ENCODE results near the gene MDK.

GRCh38 chr11:46341454-46341853 is 40.0 kb upstream of the MDK start:
- TF ChIP-seq CTCF (conservative IDR thresholded peaks at IDR 0.05 in 1 of 2, IDR thresholded peaks at IDR 0.05 in 1 of 2; ENCODE audit: extremely low read depth in 1 of 2, insufficient read depth in 1 of 2, low read depth in 1 of 2, low read length in 2 of 2), result no peak
- no peak for TF ChIP-seq EZH2 (IDR thresholded peaks at IDR 0.05; ENCODE audit: borderline replicate concordance, low read length)

Data from mammary epithelial cell (primary cell).